ENCODE data around the gene ELP4. TPM values are rescaled to one million over a fixed set of nuclear protein-coding genes. Genes with fewer than 3 reads are reported as not detected.

ELP4 gene
- total and polyA plus RNA-seq, 2 experiments from 2014 or later = 12.3 to 25.1 TPM

DNA sequence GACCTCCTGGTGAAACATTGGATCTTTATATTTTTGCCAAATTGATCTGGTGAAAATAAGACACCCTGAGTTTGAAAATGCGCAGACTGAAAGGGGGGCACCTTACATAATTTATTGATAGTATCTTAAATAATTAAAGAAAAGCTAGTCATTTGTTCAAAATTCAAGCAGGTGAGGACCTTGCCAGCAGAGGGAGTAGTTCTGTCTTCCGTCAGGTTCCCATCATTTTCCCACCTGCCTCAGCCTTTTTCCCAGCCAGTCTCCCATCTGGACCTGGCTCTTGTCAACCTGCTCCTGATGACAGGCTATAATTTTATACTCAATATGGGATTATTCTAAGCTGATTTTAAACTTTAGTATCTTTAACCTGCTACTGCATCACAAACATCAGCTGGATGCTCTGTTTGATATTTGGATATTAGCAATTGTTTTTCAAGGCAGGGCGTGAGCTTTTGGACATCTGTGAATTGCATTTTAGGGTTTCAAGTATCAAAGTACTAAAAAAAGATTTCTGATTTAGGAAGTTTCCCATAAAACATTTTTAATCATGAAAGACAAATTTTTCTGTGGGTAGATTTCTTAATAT, 132.0 kb downstream of the ELP4 start:
- Histone ChIP-seq H4K20me1 (ENCODE audit: insufficient read depth, poor library complexity, severe bottlenecking) (no peaks in the 10 kb centered on the region), H3K79me2 (no peaks in the 10 kb centered on the region), H2AFZ (no peak overlapping the region), H3K27ac (no peak overlapping the region), H3K4me1 (ENCODE audit: insufficient read depth) (no peaks in the 10 kb centered on the region), H3K4me2 (no peak overlapping the region), H3K36me3 (replicated peaks; ENCODE audit: insufficient read depth, low read depth) (no peaks in the 10 kb centered on the region), H3K9me2 (replicated peaks; ENCODE audit: insufficient read depth) (no peaks in the 10 kb centered on the region), H3K27me3 (no peaks in the 10 kb centered on the region), H3K4me3 (no peak overlapping the region), H3K9me3 (ENCODE audit: low read depth) (no peaks in the 10 kb centered on the region)
- peak; percentile 60 for DNase-seq (ENCODE audit: low spot score)
- TF ChIP-seq EZH2phosphoT487 (IDR thresholded peaks at IDR 0.05; ENCODE audit: low read depth, severe bottlenecking, unreplicated experiment) (no peak), EZH2 (IDR thresholded peaks at IDR 0.05; ENCODE audit: borderline replicate concordance) (no peak)
- TF ChIP-seq, protein P1, sequence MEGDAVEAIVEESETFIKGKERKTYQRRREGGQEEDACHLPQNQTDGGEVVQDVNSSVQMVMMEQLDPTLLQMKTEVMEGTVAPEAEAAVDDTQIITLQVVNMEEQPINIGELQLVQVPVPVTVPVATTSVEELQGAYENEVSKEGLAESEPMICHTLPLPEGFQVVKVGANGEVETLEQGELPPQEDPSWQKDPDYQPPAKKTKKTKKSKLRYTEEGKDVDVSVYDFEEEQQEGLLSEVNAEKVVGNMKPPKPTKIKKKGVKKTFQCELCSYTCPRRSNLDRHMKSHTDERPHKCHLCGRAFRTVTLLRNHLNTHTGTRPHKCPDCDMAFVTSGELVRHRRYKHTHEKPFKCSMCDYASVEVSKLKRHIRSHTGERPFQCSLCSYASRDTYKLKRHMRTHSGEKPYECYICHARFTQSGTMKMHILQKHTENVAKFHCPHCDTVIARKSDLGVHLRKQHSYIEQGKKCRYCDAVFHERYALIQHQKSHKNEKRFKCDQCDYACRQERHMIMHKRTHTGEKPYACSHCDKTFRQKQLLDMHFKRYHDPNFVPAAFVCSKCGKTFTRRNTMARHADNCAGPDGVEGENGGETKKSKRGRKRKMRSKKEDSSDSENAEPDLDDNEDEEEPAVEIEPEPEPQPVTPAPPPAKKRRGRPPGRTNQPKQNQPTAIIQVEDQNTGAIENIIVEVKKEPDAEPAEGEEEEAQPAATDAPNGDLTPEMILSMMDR (IDR thresholded peaks at IDR 0.05; ENCODE audit: poor library complexity) = peak; percentile 58
- 61% methylated on average over 3 of the region's 3 CpGs for WGBS (ENCODE audit: low lambda C conversion rate, missing lambda C conversion rate)

DNA sequence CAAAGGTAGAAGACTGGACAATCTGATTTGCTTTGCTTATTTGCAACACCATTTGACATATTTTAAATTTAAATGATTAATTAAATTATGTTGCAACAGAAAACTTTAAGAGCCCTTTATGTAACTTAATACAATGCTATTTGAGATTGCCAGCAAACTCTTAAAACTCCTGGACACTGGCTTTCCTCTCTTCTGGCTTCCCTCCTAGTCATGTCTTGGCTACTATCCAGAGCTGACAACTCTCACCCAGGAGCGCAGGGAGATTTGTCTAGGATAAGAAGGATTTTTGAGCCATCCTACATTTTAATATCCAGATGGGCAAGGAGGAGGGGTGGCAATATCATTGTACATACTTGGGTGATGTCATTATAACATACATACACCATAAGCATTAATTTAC, 134.3 kb downstream of the ELP4 start:
- TF ChIP-seq, protein P1 (IDR thresholded peaks at IDR 0.05; ENCODE audit: poor library complexity) = no peak
- no peak for TF ChIP-seq EZH2 (IDR thresholded peaks at IDR 0.05; ENCODE audit: borderline replicate concordance)
- TF ChIP-seq EZH2phosphoT487 (IDR thresholded peaks at IDR 0.05; ENCODE audit: low read depth, severe bottlenecking, unreplicated experiment) = no peak
- H3K27me3 ChIP-seq = no peaks in the 10 kb centered on the region
- H3K4me2 ChIP-seq = no peak overlapping the region
- H4K20me1 ChIP-seq (ENCODE audit: insufficient read depth, poor library complexity, severe bottlenecking) = no peaks in the 10 kb centered on the region
- no peaks in the 10 kb centered on the region for H3K9me3 ChIP-seq (ENCODE audit: low read depth)
- H3K36me3 ChIP-seq (replicated peaks; ENCODE audit: insufficient read depth, low read depth) = no peaks in the 10 kb centered on the region
- H3K4me1 ChIP-seq (ENCODE audit: insufficient read depth) = no peaks in the 10 kb centered on the region
- no peak overlapping the region for H3K4me3 ChIP-seq
- DNase-seq (ENCODE audit: low spot score) = no peak
- H3K27ac ChIP-seq = no peak overlapping the region
- WGBS (ENCODE audit: low lambda C conversion rate, missing lambda C conversion rate) = 45% methylated on average over 1 of the region's 1 CpG
- no peaks in the 10 kb centered on the region for H3K79me2 ChIP-seq
- H2AFZ ChIP-seq = no peak overlapping the region
- no peaks in the 10 kb centered on the region for H3K9me2 ChIP-seq (replicated peaks; ENCODE audit: insufficient read depth)

DNA sequence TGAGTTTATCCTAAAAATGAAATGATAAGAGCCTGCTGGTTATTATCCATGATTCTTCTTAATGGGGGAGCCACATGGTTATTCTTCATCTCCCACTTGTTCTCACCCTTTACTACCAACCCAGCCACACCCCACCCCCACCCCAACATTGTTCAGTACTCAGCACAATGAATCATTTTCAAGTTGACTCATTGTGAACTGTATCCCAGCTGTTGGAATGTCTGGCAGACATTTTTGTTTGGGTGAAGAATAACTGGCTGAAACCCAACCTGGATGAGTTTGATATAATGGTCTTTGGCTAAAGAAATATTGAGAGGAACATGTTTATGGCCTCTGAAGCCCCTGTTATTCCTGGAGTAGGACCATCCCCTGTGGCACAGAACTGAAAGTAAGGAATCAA, 136.2 kb downstream of the ELP4 start:
- DNase-seq (ENCODE audit: low spot score) = peak; percentile 4
- Histone ChIP-seq H3K36me3 (replicated peaks; ENCODE audit: insufficient read depth, low read depth) (no peaks in the 10 kb centered on the region), H3K4me2 (no peak overlapping the region), H3K9me2 (replicated peaks; ENCODE audit: insufficient read depth) (no peaks in the 10 kb centered on the region), H3K79me2 (no peaks in the 10 kb centered on the region), H3K27me3 (no peaks in the 10 kb centered on the region), H3K27ac (no peak overlapping the region), H4K20me1 (ENCODE audit: insufficient read depth, poor library complexity, severe bottlenecking) (no peaks in the 10 kb centered on the region), H3K9me3 (ENCODE audit: low read depth) (no peaks in the 10 kb centered on the region), H2AFZ (no peak overlapping the region), H3K4me3 (no peak overlapping the region), H3K4me1 (ENCODE audit: insufficient read depth) (no peaks in the 10 kb centered on the region)
- TF ChIP-seq, protein P1 (IDR thresholded peaks at IDR 0.05; ENCODE audit: poor library complexity) = no peak
- no peak for TF ChIP-seq EZH2 (IDR thresholded peaks at IDR 0.05; ENCODE audit: borderline replicate concordance)
- no peak for TF ChIP-seq EZH2phosphoT487 (IDR thresholded peaks at IDR 0.05; ENCODE audit: low read depth, severe bottlenecking, unreplicated experiment)

DNA sequence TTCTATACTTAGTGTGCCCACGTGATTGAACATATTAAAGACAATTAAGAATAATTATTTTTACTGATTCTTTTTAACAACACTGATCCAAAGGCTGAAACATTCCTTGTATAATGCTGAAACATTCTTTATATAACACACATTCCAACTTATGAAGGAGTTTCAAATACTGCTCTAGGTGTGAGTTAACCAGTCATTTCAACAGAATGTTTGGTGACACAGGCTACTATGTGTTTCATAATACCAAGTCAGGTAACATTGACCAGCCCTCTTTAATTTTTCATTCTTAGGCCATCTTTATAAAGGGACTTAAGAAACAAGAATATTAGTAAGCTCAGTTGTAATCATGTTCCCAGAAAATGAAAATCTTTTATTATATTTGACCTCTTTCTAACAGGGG, 136.6 kb downstream of the ELP4 start:
- Histone ChIP-seq H3K4me1 (ENCODE audit: insufficient read depth) (no peaks in the 10 kb centered on the region), H3K27ac (no peak overlapping the region), H3K79me2 (no peaks in the 10 kb centered on the region), H3K27me3 (no peaks in the 10 kb centered on the region), H3K9me2 (replicated peaks; ENCODE audit: insufficient read depth) (no peaks in the 10 kb centered on the region), H4K20me1 (ENCODE audit: insufficient read depth, poor library complexity, severe bottlenecking) (no peaks in the 10 kb centered on the region), H2AFZ (no peak overlapping the region), H3K9me3 (ENCODE audit: low read depth) (no peaks in the 10 kb centered on the region), H3K4me3 (no peak overlapping the region), H3K36me3 (replicated peaks; ENCODE audit: insufficient read depth, low read depth) (no peaks in the 10 kb centered on the region), H3K4me2 (no peak overlapping the region)
- DNase-seq (ENCODE audit: low spot score) = no peak
- 94% methylated on average over 1 of the region's 1 CpG for WGBS (ENCODE audit: low lambda C conversion rate, missing lambda C conversion rate)
- no peak for TF ChIP-seq EZH2 (IDR thresholded peaks at IDR 0.05; ENCODE audit: borderline replicate concordance)
- TF ChIP-seq, protein P1 (IDR thresholded peaks at IDR 0.05; ENCODE audit: poor library complexity) = no peak
